GM18867 (cell line): Measurements from ENCODE around the gene FAM107B.

Experiments used
- ATAC-seq: cut with Tn5 transposase; IDR thresholded peaks from one replicate; pipeline ENCODE4 v1.9.1; 2021; ENCODE audit warnings: mild to moderate bottlenecking, moderate library complexity; ENCODE audit not compliant: unreplicated experiment

FAM107B gene

GRCh38 chr10:14543046-14543903 lies 231.4 kb downstream of the FAM107B start:
- no peak for ATAC-seq

DNA sequence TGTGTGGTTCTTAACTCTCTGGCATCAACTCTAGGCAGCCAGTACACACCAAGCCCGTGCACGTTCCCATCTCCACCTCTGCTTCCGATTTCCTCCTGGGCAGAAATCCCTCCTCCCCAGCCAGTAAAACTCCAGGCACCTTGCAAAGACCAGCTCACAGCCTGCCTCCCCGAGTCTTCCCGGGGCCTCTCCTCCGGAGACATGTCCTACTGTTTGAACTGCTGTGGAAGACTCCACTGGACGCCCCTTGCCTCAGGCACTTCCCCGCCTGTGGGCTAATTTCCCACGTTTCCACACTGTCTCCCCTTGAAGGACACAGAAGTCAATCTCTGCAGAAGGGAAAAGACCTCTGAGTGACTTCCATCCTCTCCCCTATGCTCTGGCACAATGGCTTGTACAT lies 233.3 kb downstream of the FAM107B start:
- no peak for ATAC-seq

GRCh38 chr10:14540611-14541010 lies 234.1 kb downstream of the FAM107B start:
- no peak for ATAC-seq

DNA sequence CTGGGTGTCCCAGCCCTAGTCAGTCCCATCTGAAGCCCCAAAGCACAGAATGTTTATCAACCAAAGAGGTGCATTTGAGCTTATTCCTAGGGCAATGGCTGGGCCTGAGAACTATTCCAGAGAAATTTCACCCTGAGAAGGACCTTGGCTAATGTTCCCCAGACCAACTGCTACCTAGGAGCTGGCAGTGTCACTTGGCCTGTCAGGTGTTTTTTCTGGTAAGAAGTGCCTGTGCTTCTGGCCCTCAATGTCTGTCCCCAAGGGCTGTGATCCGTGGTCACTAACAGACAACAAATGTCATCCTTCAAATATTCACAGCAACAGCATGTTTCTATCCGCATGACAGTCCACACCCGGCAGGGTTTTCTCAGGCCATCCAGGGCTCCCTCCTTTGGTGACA lies 234.6 kb downstream of the FAM107B start:
- ATAC-seq: no peak

GRCh38 chr10:14539176-14539575 lies 235.5 kb downstream of the FAM107B start:
- no peak for ATAC-seq

DNA sequence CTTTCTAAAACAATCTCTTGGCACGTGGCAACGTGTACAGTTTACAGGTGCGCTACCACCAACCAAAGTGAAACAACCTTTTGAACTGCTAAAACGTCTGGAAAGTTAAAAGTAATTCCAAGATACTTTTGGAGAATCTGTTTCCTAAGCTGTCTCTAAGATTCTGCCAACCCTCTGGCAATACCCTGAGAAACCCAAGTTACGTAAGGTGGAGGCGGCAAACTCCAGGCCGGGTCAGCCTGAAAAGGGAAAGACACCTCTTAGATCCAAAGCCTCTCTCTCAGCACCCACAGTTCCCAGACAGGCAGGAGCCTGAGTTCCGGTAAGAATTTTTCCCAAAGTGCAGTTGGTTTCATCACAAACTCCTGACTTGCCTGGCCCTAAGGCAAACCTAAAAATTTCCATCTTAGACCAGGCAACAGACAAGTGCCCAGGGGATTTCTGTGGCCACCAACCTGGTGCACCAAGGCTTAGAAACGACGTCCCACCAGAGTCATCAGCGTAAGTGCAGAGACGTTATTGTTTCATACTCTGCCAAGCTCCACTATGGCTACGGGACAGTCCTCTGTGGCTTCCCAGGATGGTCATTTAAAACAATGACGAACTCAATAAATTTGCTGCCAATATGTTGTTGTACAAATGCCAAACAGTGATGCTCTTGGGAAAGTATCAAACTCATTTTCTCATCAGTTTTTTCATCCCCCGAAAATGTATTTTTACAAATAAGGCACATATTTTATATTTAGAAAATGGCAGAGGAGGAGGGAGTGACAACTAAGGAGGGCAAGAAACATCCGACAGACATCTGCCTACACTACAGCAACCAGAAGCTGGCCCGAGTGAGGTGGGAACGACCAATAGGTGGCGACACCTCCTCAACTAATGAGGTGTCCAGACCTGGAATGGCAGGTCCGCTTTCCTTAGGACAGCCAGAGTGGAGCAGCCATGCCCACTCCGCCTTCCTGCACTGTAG lies 238.2 kb downstream of the FAM107B start:
- no peak for ATAC-seq

- ATAC-seq: no peak
Measured at GRCh38 chr10:14535457-14536130, 239.1 kb downstream of the FAM107B start.

DNA sequence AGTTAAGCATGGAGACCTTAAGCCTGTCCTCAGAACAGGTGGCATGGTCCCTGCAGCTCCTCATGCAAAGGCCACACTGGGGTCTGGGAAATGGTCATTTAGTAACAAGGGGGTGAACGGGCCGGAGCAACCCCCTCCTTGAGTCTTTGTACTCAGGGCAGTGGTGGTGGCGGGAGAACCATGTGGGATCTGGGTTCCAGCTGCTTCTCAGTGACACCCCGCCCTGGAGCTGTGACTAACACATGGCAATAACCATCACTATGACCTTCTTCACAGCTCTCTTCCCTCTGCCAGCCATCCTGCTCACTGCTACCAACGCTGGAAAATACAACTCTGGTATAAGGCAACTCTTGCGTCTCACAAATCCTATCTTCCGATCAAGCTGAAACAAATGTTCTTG lies 240.5 kb downstream of the FAM107B start:
- no peak for ATAC-seq

- no peak for ATAC-seq
Measured at GRCh38 chr10:14533295-14533694, 241.4 kb downstream of the FAM107B start.

- ATAC-seq: no peak
Measured at GRCh38 chr10:14532473-14533251, 242.0 kb downstream of the FAM107B start.

DNA sequence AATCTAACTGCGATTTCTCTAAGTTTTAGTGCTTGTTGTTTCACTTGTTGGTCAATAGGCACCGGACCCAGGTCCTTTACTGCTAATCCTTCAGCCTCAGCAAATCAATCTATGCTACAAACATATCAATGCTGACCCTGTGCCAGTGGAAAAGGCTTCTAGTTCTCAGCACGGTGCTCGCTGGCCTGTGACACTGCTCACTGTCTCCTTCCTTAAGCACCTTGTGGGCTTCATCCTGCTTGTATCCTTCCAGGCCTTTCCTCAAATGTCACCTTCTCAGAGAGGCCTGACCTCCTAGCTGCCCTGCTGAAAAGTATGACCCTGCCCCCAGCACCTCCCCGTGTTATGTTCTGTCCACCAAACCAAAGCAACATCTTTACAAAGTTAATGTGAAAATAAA lies 242.7 kb downstream of the FAM107B start:
- ATAC-seq: no peak

DNA sequence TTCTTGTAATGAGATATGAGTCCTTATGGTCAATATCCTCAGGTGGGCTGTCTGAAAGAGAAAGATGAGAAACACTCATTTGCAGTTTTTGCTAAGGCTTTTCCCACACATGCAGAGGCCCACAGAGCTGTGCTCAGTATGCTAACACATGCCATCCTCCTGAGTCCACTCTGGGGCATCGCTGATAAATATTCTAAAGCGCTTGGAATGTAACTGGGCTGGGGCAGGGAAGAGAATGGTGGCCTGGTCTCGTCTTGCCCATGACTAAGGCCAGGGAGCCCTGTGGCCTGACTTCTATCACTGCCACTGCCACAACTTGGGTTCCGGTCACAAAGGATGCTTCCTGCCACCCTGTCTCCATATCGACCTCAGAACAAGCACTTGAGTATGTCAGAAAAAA lies 244.2 kb downstream of the FAM107B start:
- no peak for ATAC-seq

DNA sequence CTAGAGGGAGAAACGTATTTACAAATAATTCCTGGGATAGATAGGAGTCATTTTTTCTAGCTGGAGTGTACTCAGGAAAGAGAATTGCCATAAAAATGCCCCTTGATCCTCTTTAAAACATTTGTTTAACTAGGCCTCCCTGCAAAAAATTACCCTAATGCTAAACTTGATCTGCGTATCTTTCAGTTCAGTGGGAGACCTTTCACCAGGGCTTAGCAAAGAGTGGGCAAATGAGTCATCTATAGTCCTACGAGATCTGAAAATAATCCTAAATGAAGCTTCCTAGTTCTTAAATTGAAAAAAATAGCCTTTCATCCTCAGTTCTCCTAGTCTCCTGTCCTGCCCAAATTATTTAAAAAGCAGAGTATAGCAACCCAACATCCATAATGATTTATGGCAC lies 245.3 kb downstream of the FAM107B start:
- no peak for ATAC-seq

DNA sequence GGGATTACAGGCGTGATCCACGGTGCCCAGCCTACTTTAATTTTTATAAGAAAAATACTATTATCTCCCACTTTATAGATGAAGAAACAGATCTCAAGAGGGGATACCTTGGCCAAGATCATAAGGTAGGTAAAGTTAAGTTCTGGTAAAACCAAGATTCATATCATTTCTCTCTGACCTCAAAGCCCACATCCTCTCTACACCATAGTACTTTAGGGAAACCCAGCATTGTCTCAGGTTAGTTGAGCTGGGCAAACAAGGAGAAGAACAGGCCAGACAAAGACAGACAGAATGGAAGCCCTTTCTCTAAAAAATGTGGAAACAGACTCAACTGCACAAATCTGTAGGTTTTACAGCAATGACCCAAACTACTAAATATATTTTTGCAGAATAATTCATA lies 246.2 kb downstream of the FAM107B start:
- no peak for ATAC-seq

DNA sequence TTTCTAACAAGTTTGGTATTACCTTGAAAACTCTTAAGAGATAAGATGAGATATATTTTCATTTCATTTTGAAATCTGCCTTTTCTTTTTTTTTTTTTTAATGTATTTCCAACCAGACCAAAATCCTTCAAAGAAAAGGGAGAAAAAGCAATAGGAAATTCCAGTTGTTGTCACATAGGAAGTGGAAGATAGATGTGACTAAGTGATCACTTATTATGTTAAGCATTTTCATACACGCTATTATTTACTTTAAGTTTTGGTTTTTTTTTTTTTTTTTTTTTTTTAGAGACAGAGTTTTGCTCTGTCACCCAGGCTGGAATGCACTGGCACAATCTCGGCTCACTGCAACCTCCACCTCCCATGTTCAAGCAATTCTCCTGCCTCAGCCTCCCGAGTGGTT lies 246.8 kb downstream of the FAM107B start:
- ATAC-seq: no peak

GRCh38 chr10:14527134-14527844 lies 247.4 kb downstream of the FAM107B start:
- ATAC-seq: no peak

- ATAC-seq: no peak
Measured at GRCh38 chr10:14526326-14526725, 248.4 kb downstream of the FAM107B start.

GRCh38 chr10:14524691-14525324 lies 249.9 kb downstream of the FAM107B start:
- no peak for ATAC-seq

DNA sequence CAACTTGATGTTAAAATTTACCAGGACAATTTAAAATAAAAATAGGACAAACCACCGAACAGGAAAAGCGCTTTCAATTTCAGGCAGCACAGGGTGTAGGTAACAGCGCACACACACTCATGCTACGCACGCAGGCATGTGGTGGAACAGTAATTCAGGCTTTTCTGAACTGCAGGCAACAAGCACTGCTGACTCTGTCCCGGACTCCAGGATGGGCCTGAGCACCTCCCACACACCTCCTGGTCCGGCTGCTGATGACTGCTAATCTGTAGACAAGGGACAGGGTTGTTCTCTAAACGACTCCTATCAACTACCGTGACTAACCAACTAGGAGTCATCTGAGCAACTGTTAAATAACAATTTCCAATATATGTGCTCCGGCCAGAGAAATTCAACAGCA lies 251.4 kb downstream of the FAM107B start:
- no peak for ATAC-seq
